DMS79 treated with DMSO at 0.1 percent for 48 hours (cell line): ENCODE measurements around the gene PCDHB16.
A peak's percentile ranks its signal among the peaks of the same experiment; 100 is the strongest.
"Not testable (repeated sequence)": the region's sequence is repeated elsewhere in the genome, so short reads cannot be mapped to it uniquely, and the experiment has no call there.

ENCODE experiments used
- DNase-seq: peaks from one replicate; lab custom pipeline; 2025; lab: John Stamatoyannopoulos, UW

Gene PCDHB16

DNA sequence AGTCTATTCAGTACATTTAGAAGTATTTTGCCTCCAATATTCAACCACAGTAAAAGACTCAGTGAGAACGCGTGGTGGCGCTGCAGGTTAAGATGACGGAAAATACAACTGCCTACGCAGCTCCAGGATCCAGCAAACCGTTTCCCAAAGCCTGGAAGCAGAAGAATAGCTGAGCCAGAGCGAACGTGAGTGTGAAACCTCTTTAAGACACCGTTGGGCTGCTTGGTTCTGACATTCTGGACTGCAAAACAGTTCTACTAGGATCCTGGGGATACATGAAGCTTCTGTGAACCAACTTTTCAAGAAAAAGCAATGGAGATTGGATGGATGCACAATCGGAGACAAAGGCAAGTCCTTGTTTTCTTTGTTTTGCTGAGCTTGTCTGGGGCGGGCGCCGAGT is at the start of gene PCDHB16:
Gene PCDHB16 (plus strand): TSS at position 140 of the 400 bp plus-strand sequence. CDS start 173 bp downstream, at position 313.
- DNase-seq, result no peak

DNA sequence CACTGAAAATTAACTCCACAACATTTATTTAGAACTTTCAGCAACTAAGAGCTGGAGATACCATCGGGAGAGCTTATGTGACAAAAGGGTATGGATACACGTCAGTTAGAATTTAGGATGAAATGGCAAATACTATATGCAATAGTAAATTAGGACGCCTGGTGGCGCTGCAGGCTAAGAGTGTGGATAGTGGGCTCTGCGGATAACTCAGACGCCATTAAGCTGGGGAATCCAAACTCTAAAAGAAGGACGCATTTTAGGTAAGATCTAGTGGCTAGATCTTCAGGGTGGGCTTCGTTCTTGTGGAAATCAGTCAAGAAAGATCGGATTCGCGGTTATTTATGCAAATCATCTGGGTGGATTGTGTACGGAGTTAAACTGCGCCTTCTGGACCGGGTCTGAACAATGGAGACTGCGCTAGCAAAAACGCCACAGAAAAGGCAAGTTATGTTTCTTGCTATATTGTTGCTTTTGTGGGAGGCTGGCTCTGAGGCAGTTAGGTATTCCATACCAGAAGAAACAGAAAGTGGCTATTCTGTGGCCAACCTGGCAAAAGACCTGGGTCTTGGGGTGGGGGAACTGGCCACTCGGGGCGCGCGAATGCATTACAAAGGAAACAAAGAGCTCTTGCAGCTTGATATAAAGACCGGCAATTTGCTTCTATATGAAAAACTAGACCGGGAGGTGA is 47.0 kb upstream of the PCDHB16 start, which contains the start of gene PCDHB5:
Gene PCDHB5 (plus strand): TSS at position 177 of the 688 bp plus-strand sequence. CDS start 229 bp downstream, at position 406.
- DNase-seq, result no peak

DNA sequence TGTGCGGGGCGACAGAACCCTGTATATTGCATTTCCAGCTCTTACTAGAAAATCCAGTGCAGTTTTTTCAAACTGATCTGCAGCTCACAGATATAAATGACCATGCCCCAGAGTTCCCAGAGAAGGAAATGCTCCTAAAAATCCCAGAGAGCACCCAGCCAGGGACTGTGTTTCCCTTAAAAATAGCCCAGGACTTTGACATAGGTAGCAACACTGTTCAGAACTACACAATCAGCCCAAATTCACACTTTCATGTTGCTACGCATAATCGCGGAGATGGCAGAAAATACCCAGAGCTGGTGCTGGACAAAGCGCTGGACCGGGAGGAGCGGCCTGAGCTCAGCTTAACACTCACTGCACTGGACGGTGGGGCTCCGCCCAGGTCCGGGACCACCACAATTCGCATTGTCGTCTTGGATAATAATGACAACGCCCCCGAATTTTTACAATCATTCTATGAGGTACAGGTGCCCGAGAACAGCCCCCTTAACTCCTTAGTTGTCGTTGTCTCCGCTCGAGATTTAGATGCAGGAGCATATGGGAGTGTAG is 46.4 kb upstream of the PCDHB16 start:
- no peak for DNase-seq

DNA sequence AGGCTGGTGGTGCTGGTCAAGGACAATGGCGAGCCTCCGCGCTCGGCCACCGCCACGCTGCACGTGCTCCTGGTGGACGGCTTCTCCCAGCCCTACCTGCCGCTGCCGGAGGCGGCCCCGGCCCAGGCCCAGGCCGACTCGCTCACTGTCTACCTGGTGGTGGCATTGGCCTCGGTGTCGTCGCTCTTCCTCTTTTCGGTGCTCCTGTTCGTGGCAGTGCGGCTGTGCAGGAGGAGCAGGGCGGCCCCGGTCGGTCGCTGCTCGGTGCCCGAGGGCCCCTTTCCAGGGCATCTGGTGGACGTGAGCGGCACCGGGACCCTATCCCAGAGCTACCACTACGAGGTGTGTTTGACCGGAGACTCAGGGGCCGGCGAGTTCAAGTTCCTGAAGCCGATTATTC is 44.8 kb upstream of the PCDHB16 start:
- not testable (repeated sequence) for DNase-seq

DNA sequence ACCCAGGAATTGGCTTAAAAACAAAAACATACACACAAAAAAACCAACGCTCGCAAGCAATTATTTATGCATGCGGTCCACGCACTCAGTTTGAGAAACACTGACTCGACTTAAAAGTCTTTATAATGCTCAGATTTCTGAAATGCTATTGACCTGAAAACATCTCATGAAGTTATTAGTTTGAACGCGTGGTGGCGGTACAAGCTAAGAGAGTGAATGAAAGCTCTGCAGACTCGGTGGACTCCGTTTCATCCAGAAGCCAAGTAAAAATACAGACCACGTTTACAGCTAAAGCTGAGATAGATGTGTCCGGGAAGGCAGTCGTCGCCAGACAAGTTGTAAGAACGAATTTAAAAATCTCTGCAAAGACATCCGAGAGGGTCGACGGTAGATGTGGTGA is 32.4 kb upstream of the PCDHB16 start, which contains the start of gene PCDHB6:
Gene PCDHB6 (plus strand): TSS at position 246 of the 400 bp plus-strand sequence. CDS start 201 bp downstream, outside the sequence.
- no peak for DNase-seq

DNA sequence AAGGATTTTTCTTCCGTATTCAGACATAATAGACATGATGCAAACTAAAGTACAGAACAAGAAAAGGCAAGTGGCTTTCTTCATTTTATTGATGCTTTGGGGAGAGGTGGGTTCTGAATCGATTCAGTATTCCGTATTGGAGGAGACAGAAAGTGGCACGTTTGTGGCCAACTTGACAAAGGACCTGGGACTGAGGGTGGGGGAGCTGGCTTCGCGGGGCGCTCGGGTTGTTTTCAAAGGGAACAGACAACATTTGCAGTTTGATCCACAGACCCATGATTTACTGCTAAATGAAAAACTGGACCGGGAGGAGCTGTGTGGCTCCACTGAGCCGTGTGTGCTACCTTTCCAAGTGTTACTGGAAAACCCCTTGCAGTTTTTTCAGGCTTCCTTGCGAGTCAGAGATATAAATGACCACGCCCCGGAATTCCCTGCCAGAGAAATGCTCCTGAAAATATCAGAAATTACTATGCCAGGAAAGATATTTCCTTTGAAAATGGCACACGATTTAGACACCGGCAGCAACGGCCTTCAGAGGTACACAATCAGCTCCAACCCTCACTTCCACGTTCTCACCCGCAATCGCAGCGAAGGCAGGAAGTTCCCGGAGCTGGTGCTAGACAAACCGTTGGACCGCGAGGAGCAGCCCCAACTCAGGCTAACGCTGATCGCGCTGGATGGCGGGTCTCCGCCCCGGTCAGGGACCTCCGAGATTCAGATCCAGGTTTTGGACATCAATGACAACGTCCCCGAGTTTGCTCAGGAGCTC is 31.8 kb upstream of the PCDHB16 start:
- no peak for DNase-seq

DNA sequence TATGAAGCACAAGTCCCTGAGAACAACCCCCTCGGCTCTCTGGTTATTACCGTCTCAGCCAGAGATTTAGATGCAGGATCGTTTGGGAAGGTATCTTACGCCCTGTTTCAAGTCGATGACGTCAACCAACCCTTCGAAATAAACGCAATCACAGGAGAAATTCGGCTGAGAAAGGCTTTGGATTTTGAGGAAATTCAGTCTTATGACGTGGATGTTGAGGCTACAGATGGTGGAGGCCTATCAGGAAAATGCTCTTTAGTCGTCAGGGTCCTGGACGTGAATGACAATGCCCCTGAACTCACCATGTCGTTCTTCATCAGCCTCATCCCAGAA is 31.2 kb upstream of the PCDHB16 start:
- no peak for DNase-seq

DNA sequence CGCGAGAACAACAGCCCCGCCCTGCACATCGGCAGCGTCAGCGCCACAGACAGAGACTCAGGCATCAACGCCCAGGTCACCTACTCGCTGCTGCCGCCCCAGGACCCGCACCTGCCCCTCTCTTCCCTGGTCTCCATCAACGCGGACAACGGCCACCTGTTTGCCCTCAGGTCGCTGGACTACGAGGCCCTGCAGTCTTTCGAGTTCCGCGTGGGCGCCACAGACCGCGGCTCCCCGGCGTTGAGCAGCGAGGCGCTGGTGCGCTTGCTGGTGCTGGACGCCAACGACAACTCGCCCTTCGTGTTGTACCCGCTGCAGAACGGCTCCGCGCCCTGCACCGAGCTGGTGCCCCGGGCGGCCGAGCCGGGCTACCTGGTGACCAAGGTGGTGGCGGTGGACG is 30.6 kb upstream of the PCDHB16 start:
- DNase-seq, result not testable (repeated sequence)

DNA sequence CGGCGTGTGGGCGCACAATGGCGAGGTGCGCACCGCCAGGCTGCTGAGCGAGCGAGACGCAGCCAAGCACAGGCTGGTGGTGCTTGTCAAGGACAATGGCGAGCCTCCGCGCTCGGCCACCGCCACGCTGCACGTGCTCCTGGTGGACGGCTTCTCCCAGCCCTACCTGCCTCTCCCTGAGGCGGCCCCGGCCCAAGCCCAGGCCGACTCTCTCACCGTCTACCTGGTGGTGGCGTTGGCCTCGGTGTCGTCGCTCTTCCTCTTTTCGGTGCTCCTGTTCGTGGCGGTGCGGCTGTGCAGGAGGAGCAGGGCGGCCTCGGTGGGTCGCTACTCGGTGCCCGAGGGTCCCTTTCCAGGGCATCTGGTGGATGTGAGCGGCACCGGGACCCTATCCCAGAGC is 30.1 kb upstream of the PCDHB16 start:
- not testable (repeated sequence) for DNase-seq

DNA sequence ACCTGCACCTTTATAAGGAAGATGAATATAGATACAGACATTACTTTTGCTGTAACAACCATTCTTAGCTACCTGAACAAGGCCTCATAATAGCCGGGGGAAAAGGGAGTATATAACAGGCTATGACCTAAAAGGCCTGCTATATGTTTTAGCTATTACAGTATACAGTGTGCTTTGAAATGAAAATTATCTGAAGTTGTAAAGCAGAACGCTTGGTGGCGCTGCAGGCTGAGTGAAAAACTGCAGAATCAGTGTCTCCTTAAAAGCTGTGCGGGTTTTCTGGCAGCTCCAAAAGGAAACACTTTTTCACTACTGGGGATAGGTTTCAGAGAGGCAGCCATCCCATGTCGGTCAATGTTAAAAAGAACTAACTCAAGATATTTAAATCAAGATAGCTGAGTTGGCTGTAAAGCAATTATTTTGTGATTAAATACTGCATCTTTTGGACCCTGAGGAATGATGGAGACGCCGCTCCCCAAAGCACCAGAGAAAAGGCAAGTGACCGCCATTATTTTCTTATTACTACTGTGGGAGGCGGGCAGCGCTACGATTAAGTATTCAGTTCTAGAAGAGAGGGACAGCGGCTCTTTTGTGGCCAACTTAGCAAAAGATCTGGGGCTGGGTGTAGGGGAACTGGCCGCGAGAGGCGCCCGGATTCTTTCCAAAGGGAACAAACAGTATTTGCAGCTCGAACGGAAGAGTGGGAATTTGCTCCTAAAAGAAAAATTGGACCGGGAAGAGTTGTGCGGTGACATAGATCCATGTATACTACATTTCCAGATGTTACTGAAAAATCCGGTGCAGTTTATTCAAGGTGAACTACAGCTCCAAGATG is 26.4 kb upstream of the PCDHB16 start:
- no peak for DNase-seq

DNA sequence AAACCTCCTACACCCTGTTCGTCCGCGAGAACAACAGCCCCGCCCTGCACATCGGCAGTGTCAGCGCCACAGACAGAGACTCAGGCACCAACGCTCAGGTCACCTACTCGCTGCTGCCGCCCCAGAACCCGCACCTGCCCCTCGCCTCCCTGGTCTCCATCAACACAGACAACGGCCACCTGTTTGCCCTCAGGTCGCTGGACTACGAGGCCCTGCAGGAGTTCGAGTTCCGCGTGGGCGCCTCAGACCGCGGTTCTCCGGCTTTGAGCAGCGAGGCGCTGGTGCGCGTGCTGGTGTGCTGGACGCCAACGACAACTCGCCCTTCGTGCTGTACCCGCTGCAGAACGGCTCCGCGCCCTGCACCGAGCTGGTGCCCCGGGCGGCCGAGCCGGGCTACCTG is 24.8 kb upstream of the PCDHB16 start:
- DNase-seq, result not testable (repeated sequence)

DNA sequence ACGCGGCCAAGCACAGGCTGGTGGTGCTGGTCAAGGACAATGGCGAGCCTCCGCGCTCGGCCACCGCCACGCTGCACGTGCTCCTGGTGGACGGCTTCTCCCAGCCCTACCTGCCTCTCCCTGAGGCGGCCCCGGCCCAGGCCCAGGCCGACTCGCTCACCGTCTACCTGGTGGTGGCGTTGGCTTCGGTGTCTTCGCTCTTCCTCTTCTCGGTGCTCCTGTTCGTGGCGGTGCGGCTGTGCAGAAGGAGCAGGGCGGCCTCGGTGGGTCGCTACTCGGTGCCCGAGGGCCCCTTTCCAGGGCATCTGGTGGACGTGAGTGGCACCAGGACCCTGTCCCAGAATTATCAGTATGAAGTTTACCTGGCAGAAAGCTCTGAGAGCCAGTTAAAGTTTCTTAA is 24.3 kb upstream of the PCDHB16 start:
- DNase-seq, result not testable (repeated sequence)

DNA sequence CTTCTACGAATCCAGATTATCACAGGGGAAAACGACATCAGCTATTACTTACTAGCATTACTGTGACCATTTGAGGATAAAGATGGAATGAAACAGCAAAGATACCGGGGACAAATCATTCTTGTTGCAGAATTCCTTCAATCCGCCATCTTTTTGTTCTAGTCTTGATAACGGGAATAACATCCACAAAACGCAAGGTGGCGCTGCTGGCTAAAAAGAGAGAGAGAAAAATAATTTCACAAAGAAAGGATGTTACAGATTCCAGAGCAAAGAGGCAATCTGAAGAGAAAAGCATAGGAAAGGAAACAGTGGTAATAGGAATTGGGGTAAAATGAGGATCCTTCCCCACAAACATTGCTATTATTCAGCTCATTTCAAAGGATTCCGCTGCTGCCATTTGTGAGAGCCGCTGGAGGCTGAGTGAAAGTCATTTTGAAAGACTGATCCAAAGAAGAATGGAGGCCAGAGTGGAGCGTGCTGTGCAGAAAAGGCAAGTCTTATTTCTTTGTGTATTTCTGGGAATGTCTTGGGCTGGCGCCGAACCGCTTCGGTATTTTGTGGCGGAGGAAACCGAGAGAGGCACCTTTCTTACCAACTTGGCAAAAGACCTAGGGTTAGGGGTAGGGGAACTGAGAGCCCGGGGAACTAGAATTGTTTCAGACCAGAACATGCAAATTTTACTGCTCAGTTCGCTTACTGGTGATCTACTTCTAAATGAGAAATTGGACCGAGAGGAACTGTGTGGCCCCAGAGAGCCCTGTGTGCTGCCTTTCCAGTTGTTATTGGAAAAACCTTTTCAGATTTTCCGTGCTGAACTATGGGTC is 9.6 kb upstream of the PCDHB16 start, which contains the start of gene PCDHB7:
Gene PCDHB7 (plus strand): TSS at position 264 of the 824 bp plus-strand sequence. CDS start 192 bp downstream, at position 456.
- no peak for DNase-seq

DNA sequence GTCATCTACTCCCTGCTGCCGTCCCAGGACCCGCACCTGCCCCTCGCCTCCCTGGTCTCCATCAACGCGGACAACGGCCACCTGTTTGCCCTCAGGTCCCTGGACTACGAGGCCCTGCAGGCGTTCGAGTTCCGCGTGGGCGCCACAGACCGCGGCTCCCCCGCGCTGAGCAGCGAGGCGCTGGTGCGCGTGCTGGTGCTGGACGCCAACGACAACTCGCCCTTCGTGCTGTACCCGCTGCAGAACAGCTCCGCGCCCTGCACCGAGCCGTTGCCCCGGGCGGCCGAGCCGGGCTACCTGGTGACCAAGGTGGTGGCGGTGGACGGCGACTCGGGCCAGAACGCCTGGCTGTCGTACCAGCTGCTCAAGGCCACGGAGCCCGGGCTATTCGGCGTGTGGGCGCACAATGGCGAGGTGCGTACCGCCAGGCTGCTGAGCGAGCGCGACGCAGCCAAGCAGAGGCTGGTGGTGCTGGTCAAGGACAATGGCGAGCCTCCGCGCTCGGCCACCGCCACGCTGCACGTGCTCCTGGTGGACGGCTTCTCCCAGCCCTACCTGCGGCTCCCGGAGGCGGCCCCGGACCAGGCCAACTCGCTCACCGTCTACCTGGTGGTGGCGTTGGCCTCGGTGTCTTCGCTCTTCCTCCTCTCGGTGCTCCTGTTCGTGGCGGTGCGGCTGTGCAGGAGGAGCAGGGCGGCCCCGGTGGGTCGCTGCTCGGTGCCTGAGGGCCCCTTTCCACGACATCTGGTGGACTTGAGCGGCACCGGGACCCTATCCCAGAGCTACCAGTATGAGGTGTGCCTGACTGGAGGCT is 7.7 kb upstream of the PCDHB16 start:
- not testable (repeated sequence) for DNase-seq

DNA sequence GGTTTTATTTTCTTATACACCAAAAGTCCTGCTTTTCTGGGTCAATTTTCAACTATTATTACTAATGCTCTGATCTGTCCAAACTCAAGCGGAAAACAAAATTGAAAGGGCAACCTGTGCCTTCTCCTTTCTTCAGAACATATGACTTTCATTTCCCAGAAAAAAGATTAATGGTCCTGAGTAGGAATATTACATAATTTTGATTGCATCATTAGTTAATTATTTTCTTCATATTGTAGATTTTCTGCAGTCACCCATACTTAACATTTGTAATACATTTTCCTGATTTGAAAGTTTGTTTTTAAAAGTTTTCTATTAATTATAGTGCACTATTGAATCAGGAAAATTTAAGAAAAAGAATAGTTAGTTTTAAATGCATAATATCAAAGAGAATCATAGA is 6.3 kb upstream of the PCDHB16 start:
- DNase-seq, result no peak

DNA sequence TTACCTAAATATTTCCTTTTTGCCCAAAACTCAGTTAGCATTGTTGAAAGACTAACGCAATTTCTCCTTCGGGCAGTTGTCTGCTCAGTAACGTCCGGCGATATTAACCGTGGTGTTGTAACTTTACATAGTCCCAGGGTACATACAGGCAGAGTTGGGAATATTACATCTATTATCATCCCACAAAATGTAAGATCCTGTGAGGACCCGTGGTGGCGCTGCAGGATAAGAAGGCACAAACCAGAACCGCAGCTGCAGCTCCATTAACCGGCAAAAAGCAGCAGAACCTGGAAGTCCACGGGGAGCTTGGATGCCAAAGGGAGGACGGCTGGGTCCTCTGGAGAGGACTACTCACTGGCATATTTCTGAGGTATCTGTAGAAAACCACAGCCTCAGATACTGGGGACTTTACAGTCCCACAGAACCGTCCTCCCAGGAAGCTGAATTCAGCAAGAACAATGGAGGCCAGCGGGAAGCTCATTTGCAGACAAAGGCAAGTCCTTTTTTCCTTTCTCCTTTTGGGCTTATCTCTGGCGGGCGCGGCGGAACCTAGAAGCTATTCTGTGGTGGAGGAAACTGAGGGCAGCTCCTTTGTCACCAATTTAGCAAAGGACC is 4.5 kb upstream of the PCDHB16 start, which contains the start of gene PCDHB8:
Gene PCDHB8 (plus strand): TSS at position 214 of the 615 bp plus-strand sequence. CDS start 245 bp downstream, at position 459.
- peak; percentile 39 for DNase-seq

DNA sequence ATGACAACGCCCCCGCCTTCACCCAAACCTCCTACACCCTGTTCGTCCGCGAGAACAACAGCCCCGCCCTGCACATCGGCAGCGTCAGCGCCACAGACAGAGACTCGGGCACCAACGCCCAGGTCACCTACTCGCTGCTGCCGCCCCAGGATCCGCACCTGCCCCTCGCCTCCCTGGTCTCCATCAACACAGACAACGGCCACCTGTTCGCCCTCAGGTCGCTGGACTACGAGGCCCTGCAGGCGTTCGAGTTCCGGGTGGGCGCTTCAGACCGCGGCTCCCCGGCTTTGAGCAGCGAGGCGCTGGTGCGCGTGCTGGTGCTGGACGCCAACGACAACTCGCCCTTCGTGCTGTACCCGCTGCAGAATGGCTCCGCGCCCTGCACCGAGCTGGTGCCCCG is 2.8 kb upstream of the PCDHB16 start:
- not testable (repeated sequence) for DNase-seq

DNA sequence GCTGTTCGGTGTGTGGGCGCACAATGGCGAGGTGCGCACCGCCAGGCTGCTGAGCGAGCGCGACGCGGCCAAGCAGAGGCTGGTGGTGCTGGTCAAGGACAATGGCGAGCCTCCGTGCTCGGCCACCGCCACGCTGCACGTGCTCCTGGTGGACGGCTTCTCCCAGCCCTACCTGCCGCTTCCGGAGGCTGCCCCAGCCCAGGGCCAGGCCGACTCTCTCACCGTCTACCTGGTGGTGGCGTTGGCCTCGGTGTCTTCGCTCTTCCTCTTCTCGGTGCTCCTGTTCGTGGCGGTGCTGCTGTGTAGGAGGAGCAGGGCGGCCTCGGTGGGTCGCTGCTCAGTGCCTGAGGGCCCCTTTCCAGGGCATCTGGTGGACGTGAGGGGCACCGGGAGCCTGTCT is 2.3 kb upstream of the PCDHB16 start:
- not testable (repeated sequence) for DNase-seq

DNA sequence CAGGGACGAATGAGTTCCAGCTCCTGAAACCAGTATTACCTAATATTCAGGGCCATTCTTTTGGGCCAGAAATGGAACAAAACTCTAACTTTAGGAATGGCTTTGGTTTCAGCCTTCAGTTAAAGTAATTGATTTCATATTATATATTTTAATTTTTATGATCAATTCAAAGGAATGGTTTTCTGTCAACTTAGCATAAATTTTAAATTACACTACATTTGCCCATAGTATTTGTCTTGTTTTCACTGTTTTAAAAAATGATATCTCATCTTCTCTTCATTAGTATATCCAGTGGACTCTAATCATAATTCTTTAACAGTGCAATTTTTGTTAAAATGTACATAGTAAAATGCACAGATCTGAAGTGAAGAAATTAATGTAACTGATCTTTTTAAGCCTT is 1.9 kb upstream of the PCDHB16 start:
- no peak for DNase-seq
